Suprapubic skin (tissue), 3 donors: ENCODE results near the gene DCTPP1.

Experiments used
- CTCF ChIP-seq, 2 donors: fragments of 200-600 bp in 1 of 2; fragments of 450-650 bp in 1 of 2; sonication (generic) in 1 of 2; IDR thresholded peaks; one replicate each; pipeline ENCODE4 v1.5.1; 2016 to 2019; ENCODE audit warnings: antibody characterized with exemption in 2 of 2, mild to moderate bottlenecking in 1 of 2, moderate library complexity in 1 of 2
- EP300 ChIP-seq: sonication (generic); formaldehyde crosslinking; IDR thresholded peaks from one replicate; pipeline ENCODE4 v1.6.1; 2017; ENCODE audit warnings: antibody characterized with exemption
- POLR2A ChIP-seq, 2 donors: fragments of 450-650 bp; IDR thresholded peaks; one replicate each; pipeline ENCODE4 v1.6.1; 2017; ENCODE audit warnings: antibody characterized with exemption in 2 of 2, mild to moderate bottlenecking in 2 of 2, moderate library complexity in 2 of 2

GRCh38 chr16:30438835-30439234 is 9.0 kb upstream of the DCTPP1 start:
- TF ChIP-seq CTCF (IDR thresholded peaks at IDR 0.05) (no peak), EP300 (no peak), POLR2A (IDR thresholded peaks at IDR 0.05) (no peak)
